BLaER1 (cell line): ENCODE measurements around the gene FRMD4B.

Experiments
- H3K27ac ChIP-seq: shearing (Covaris generic); formaldehyde crosslinking; 2 replicates; pipeline ENCODE4 v1.8.1; 2022
- H3K27me3 ChIP-seq: shearing (Covaris generic); formaldehyde crosslinking; 2 replicates; pipeline ENCODE4 v1.8.1; 2022
- H3K36me3 ChIP-seq: shearing (Covaris generic); formaldehyde crosslinking; 2 replicates; pipeline ENCODE4 v1.8.1; 2022
- H3K4me1 ChIP-seq: shearing (Covaris generic); formaldehyde crosslinking; 2 replicates; pipeline ENCODE4 v1.8.1; 2022
- H3K4me2 ChIP-seq: shearing (Covaris generic); formaldehyde crosslinking; 2 replicates; pipeline ENCODE4 v1.8.1; 2022
- H3K4me3 ChIP-seq: shearing (Covaris generic); formaldehyde crosslinking; 2 replicates; pipeline ENCODE4 v1.8.1; 2022
- H3K9ac ChIP-seq: shearing (Covaris generic); formaldehyde crosslinking; 2 replicates; pipeline ENCODE4 v1.8.1; 2022
- H3K9me3 ChIP-seq: shearing (Covaris generic); formaldehyde crosslinking; 2 replicates; pipeline ENCODE4 v1.8.1; 2022
- H4K20me1 ChIP-seq: shearing (Covaris generic); formaldehyde crosslinking; 2 replicates; pipeline ENCODE4 v1.8.1; 2022
- Cebpa-rat ChIP-seq: shearing (Covaris generic); IDR thresholded peaks from 2 replicates; pipeline ENCODE4 v1.8.1; 2022

The FRMD4B gene

DNA sequence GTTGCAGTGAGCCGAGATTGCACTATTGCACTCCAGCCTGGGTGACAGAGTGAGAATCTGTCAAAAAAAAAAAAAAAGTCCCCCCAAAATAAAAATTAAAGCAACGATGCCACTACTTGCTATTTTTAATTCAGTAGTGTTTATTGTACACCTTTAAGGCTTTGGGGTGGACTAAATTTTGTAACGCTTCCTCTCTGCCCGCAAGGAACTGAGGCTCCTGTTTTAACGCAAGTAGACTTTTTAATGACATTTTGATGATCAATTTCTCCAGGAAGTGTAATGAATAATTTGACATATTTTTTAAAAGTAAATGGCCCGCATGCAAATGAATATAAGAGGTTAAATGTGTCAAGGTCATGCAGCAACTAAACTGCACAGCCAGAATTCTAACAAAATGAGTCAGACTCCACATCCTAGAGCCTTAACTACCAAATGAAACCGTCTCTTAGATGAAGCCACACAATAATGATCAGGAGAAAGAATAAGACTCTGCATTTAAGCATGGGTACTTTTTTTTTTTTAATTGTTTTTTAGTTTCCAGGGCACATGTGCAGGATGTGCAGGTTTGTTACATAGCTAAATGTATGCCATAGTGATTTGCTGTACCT is 166.7 kb downstream of the FRMD4B start:
- no peak overlapping the region for H3K4me3 ChIP-seq
- no peaks in the 10 kb centered on the region for H3K9me3 ChIP-seq
- no peaks in the 10 kb centered on the region for H3K4me1 ChIP-seq
- no peak for TF ChIP-seq Cebpa-rat
- H3K4me2 ChIP-seq: no peak overlapping the region
- no peaks in the 10 kb centered on the region for H4K20me1 ChIP-seq
- no peak overlapping the region for H3K27ac ChIP-seq
- peaks cover 97% of the 10 kb centered on the region for H3K36me3 ChIP-seq
- no peaks in the 10 kb centered on the region for H3K27me3 ChIP-seq
- H3K9ac ChIP-seq: no peak overlapping the region

DNA sequence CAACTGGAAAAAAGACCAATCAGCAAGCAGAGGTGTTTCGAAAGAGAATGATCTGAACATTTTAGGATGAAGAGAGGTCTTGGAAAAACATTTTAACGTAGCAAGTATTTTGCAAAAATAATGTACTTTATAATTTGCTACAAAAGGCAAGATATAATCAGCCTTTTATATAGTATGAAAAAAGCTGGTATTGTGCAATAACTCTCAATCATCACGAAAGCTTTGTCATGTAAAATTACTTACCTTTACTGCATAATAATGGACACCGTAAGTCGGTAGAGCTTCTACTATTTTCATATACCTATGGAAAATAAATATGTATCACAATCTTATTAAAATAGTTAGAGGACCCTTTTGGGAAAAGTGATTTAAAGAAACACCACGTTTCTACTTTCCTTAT is 167.8 kb downstream of the FRMD4B start:
- TF ChIP-seq Cebpa-rat: peak; percentile 43; the same call in 1 of the 2 replicates
- H3K36me3 ChIP-seq: peaks cover 95% of the 10 kb centered on the region
- H3K9me3 ChIP-seq: no peaks in the 10 kb centered on the region
- H3K27ac ChIP-seq: no peak overlapping the region
- no peak overlapping the region for H3K4me2 ChIP-seq
- H3K4me1 ChIP-seq: no peaks in the 10 kb centered on the region
- H3K27me3 ChIP-seq: no peaks in the 10 kb centered on the region
- H3K9ac ChIP-seq: no peak overlapping the region
- H3K4me3 ChIP-seq: no peak overlapping the region
- no peaks in the 10 kb centered on the region for H4K20me1 ChIP-seq

DNA sequence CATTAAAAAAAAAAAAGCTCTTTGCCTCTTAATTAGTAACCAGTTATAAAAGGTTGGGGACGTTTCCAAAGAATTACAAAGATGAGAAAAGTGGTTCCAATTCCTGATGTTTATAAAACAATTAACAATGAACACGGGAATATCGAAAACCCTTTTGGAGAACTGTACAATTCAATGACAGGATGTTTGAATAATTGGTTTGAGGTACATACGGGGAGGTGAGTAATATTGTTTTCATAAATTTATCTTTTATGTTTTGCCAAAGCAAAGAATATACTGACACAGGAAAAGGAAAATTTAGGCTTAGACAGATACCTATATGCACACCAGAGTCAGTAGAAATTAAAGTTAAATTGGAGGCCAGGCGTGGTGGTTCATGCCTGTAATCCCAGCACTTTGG is 168.9 kb downstream of the FRMD4B start:
- H3K9me3 ChIP-seq: no peaks in the 10 kb centered on the region
- peaks cover 90% of the 10 kb centered on the region for H3K36me3 ChIP-seq
- no peak overlapping the region for H3K4me2 ChIP-seq
- no peak overlapping the region for H3K9ac ChIP-seq
- H3K4me1 ChIP-seq: no peaks in the 10 kb centered on the region
- TF ChIP-seq Cebpa-rat: no peak
- no peak overlapping the region for H3K27ac ChIP-seq
- no peaks in the 10 kb centered on the region for H4K20me1 ChIP-seq
- no peak overlapping the region for H3K4me3 ChIP-seq
- H3K27me3 ChIP-seq: no peaks in the 10 kb centered on the region

DNA sequence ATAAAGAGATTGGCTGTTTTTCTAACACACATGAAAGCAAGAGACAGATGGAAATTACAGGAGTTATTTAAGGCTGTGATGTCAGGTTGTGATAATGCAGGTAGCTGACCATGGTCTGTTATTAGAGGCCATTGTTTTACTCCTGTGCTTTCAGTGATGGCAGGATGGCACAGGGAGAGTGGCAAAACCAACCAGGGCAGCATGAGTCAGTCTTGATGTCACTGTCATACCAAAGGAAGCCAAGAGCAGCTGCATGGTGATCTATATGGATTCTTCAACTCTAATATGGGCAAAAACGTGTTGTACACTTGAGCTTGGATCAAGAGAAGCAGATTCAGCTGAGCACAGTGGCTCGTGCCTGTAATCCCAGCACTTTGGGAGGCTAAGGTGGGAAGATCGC is 171.6 kb downstream of the FRMD4B start:
- H3K27ac ChIP-seq: no peak overlapping the region
- TF ChIP-seq Cebpa-rat: no peak
- H3K9ac ChIP-seq: no peak overlapping the region
- no peaks in the 10 kb centered on the region for H4K20me1 ChIP-seq
- H3K4me3 ChIP-seq: no peak overlapping the region
- H3K4me2 ChIP-seq: no peak overlapping the region
- no peaks in the 10 kb centered on the region for H3K9me3 ChIP-seq
- no peaks in the 10 kb centered on the region for H3K4me1 ChIP-seq
- peaks cover 90% of the 10 kb centered on the region for H3K36me3 ChIP-seq
- H3K27me3 ChIP-seq: no peaks in the 10 kb centered on the region

DNA sequence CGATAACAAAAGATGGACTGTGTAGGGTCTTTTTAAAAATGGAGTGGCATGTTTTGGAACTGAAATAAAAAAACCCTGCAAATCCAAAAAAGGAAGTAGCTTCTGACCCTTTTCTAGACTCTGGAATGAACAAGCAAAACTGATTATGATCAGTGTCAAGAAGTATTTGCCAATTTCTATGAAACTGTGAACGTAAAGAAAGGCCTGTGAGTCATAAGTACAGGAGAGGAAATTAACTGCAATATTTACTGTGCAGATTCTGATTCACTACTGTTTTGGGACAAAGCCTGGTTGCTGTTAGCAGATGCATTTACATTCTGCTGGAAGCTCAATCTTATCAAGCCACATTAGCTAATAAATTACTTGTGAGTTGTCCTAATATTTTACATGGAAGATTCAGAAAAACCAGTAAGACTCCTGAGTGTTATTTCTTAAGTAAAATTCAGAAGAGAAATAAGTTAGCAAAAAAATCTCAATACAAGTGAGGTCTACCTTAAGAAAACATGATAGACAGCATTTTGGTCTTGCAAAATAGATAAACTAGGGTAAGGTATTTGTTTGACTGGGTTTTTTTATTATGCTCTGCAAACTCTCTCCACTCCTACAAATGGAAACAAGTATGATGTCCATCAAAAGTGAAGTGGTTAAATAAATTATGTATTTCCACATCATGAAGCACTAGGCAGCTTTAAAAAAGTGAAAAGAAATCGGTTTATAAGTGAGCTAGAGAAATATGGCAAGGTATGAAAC is 173.3 kb downstream of the FRMD4B start:
- no peak overlapping the region for H3K27ac ChIP-seq
- H4K20me1 ChIP-seq: no peaks in the 10 kb centered on the region
- H3K4me3 ChIP-seq: no peak overlapping the region
- no peaks in the 10 kb centered on the region for H3K27me3 ChIP-seq
- no peaks in the 10 kb centered on the region for H3K9me3 ChIP-seq
- H3K4me2 ChIP-seq: no peak overlapping the region
- H3K36me3 ChIP-seq: peaks cover 92% of the 10 kb centered on the region
- TF ChIP-seq Cebpa-rat: no peak
- H3K4me1 ChIP-seq: no peaks in the 10 kb centered on the region
- no peak overlapping the region for H3K9ac ChIP-seq

DNA sequence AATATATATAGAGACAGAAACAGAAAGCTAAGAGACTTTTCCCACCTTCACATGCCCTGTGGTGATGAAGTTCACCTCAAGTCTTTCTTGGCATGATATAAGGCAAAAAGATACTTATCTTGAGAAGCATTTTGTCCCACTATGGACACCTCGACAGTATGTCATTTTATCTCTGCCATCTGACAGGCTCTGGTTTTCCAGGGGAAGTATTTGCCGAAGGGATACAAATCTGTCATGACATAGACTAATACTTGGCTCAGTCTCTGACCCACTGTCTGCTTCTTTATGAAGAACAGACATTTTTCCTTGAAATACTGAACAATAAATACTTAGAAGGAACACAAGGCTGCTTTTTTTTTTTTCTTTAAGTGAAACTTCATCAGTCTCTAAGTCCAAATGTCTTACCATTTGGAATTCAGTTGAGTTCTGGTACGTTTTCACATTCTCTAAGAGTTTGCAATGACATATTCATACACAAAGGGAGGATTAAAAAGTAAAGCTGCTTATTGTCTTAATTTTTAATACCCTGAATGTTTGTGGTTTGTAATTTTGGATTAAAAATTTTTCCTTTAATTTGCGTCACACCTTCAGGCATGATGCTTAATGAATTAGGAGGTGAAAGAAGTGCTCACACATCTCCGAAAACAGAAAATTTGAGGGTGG is 175.7 kb downstream of the FRMD4B start:
- Histone ChIP-seq H3K9ac (no peak overlapping the region), H4K20me1 (no peaks in the 10 kb centered on the region), H3K36me3 (peaks cover 92% of the 10 kb centered on the region), H3K4me3 (no peak overlapping the region), H3K27me3 (no peaks in the 10 kb centered on the region), H3K9me3 (no peaks in the 10 kb centered on the region), H3K4me1 (no peaks in the 10 kb centered on the region), H3K4me2 (no peak overlapping the region), H3K27ac (no peak overlapping the region)
- TF ChIP-seq Cebpa-rat: no peak

DNA sequence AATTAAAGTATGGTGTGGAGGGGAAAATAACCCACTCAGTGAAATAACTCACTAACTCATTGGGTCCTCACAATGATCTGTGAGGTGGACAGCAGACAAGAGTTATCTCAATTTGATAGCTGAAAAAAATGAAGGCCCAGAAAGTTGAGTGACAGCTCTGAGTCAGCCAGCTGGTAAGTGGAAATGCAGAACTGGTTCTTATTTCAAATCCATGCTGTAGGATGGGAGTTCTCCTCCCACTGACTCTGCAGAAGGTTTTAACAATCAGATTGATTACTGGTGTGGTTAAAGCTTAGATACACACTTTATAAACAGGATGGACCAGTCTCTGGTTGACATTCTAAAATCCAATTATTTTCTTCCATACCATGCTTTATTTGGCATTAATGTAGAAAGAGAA is 176.5 kb downstream of the FRMD4B start:
- H3K9ac ChIP-seq: no peak overlapping the region
- no peaks in the 10 kb centered on the region for H4K20me1 ChIP-seq
- no peak overlapping the region for H3K4me3 ChIP-seq
- H3K27ac ChIP-seq: no peak overlapping the region
- H3K9me3 ChIP-seq: no peaks in the 10 kb centered on the region
- TF ChIP-seq Cebpa-rat: no peak
- peaks cover 92% of the 10 kb centered on the region for H3K36me3 ChIP-seq
- H3K27me3 ChIP-seq: no peaks in the 10 kb centered on the region
- H3K4me2 ChIP-seq: no peak overlapping the region
- H3K4me1 ChIP-seq: no peaks in the 10 kb centered on the region

DNA sequence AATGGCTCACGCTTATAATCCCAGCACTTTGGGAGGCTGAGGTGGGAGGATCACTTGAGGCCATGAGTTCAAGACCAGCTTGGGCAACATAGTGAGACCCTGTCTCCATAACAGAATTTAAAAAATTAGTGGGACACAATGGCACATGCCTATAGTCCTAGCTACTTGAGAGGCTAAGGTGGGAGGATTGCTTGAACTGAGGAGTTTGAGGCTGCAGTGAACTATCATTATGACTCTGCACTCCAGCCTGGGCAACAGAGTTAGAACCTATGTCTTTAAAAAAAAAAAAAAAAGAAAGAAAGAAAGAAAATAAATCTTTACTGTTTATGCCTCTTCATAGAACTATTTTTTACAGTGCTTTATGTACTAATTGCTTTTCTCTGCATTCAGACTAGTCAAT is 178.9 kb downstream of the FRMD4B start:
- H3K27ac ChIP-seq: no peak overlapping the region
- no peak overlapping the region for H3K4me3 ChIP-seq
- H3K4me1 ChIP-seq: no peaks in the 10 kb centered on the region
- no peak for TF ChIP-seq Cebpa-rat
- H4K20me1 ChIP-seq: no peaks in the 10 kb centered on the region
- no peaks in the 10 kb centered on the region for H3K27me3 ChIP-seq
- no peak overlapping the region for H3K4me2 ChIP-seq
- no peak overlapping the region for H3K9ac ChIP-seq
- peaks cover 90% of the 10 kb centered on the region for H3K36me3 ChIP-seq
- H3K9me3 ChIP-seq: no peaks in the 10 kb centered on the region

DNA sequence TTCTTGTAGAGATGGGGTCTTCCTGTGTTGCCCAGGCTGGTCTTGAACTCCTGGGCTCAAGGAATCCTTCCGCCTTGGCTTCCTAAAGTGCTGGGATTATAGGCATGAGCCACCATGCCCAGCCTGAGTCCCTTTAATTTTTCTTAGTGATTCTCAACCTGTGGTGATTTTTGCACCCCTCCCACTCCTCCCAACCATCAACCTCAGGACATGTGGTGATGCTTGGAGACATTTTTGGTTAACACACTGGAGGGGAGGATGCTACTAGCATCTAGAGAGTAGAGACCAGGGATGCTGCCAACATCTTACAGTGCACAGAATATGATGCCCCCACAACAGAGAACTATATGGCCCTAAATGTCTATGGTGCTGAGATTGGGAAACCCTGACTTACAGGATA is 180.5 kb downstream of the FRMD4B start:
- H3K27ac ChIP-seq: no peak overlapping the region
- H3K4me1 ChIP-seq: no peaks in the 10 kb centered on the region
- H3K9me3 ChIP-seq: no peaks in the 10 kb centered on the region
- H4K20me1 ChIP-seq: no peaks in the 10 kb centered on the region
- H3K27me3 ChIP-seq: no peaks in the 10 kb centered on the region
- TF ChIP-seq Cebpa-rat: no peak
- H3K4me3 ChIP-seq: no peak overlapping the region
- no peak overlapping the region for H3K4me2 ChIP-seq
- peaks cover 86% of the 10 kb centered on the region for H3K36me3 ChIP-seq
- no peak overlapping the region for H3K9ac ChIP-seq

DNA sequence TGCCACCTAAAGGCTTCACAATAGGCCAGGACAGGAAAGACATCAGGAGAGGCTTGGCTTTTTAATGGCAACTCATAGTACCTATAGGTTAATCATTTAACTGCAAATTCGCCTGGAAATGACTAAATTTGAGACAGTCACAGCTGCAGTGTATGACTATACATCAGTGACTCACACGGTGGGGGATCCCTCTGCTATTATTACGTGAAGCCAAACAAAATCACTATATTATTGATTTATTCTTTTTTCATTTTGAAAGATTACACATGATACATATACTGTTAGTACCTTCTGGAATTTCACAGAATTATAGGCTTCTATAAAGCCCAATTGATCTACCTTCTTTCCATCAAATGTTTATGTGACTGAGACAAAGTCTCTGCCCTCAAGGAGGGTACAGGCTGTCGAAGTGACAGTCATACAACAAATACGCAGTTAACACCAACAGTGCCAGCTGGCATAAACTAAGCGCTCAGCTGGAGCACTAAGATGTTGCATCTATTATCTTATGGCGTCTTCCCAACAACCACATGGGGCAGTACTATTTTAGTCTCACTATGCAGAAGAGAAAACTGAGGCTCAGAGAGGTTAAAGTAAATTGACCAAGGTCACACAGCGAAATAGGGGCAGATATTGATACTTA is 181.5 kb downstream of the FRMD4B start:
- Histone ChIP-seq H3K4me2 (no peak overlapping the region), H3K36me3 (peaks cover 84% of the 10 kb centered on the region)

More for the DNA sequence above, 181.5 kb downstream of the FRMD4B start:
- Histone ChIP-seq H3K4me3 (no peak overlapping the region), H4K20me1 (no peaks in the 10 kb centered on the region), H3K27me3 (no peaks in the 10 kb centered on the region), H3K4me1 (0 out of 2 replicates have a peak, but pooled peaks cover 2% of the 10 kb centered on the region), H3K9me3 (no peaks in the 10 kb centered on the region), H3K9ac (no peak overlapping the region), H3K27ac (no peak overlapping the region)
- no peak for TF ChIP-seq Cebpa-rat
